Measurements from ENCODE around the gene GTPBP4. TPM values are rescaled to one million over a fixed set of nuclear protein-coding genes. Genes with fewer than 3 reads are reported as not detected.

GTPBP4 gene
- total and polyA plus RNA-seq, 9 of the 15 experiments (the other 6 are each of a cell fraction or from before 2014, with no cell fraction given) = 79.0 to 155 (median 128) TPM

- Histone ChIP-seq H2AFZ (ENCODE audit: low read depth, low read length) (no peak overlapping the region), H3K4me1 (replicated peaks in 1 of 2; ENCODE audit: control insufficient read depth in 2 of 2, insufficient read depth in 2 of 2, low read length in 2 of 2) (peaks cover 10% of the 10 kb centered on the region in 2 experiments; a peak in 3 of 5 replicates), H3K9me1 (ENCODE audit: control insufficient read depth, insufficient read depth, low read length) (no peaks in the 10 kb centered on the region), H3K79me2 (ENCODE audit: control insufficient read depth, insufficient read depth, low read length) (peaks cover 67% of the 10 kb centered on the region), H3K9ac (ENCODE audit: insufficient read depth in 1 of 2, low read depth in 2 of 2, low read length in 2 of 2) (no peak overlapping the region), H3K4me3 (no peak overlapping the region), H4K20me1 (replicated peaks; ENCODE audit: control insufficient read depth, insufficient read depth, low read length) (no peaks in the 10 kb centered on the region; the same call in 1 of the 2 replicates), H3K27ac (ENCODE audit: extremely low read depth, low read depth, low read length) (no peak overlapping the region), H3K4me2 (ENCODE audit: insufficient read depth, low read length) (no peak overlapping the region), H3K36me3 (ENCODE audit: control insufficient read depth, insufficient read depth, low read length) (peaks cover 21% of the 10 kb centered on the region; the same call in 2 of the 3 replicates), H3K9me3 (replicated peaks; ENCODE audit: control insufficient read depth, insufficient read depth, low read depth, low read length) (no peaks in the 10 kb centered on the region), H3K27me3 (ENCODE audit: control insufficient read depth in 2 of 2, insufficient read depth in 2 of 2, low read length in 2 of 2) (no peaks in the 10 kb centered on the region)
- intact Hi-C loops (cut with micrococcal nuclease) = loop anchor here (10.0 kb wide), 1 partner anchor 125 kb away; the partner anchor contains the start of gene LARP4B
- no TSS peak for BruUV-seq (replicated peaks)
- FAIRE-seq (no peak), DNase-seq (ENCODE audit: extremely low read depth in 1 of 4, low spot score in 3 of 4) (no peak), ATAC-seq (no peak)
- CTCF ChIA-PET (ENCODE audit: low intra/inter-chr PET ratio) = no interaction called here
- in situ Hi-C loops (cut with MboI) = no loop called here
- 95% methylated on average over 8 of the region's 8 CpGs for WGBS (ENCODE audit: insufficient coverage, low coverage, missing lambda C conversion rate)
- TF ChIP-seq ESRRA (IDR thresholded peaks at IDR 0.05; ENCODE audit: borderline replicate concordance, low read depth) (no peak), MITF (IDR thresholded peaks at IDR 0.05) (no peak), GTF2A2 (tag; IDR thresholded peaks at IDR 0.05) (no peak), NEUROD1 (IDR thresholded peaks at IDR 0.05; ENCODE audit: borderline replicate concordance, low read depth, low read length, partially characterized antibody) (no peak), MXI1 (IDR thresholded peaks at IDR 0.05; ENCODE audit: low read depth, low read length) (no peak), CBX8 (IDR thresholded peaks at IDR 0.05; ENCODE audit: borderline replicate concordance, extremely low read depth, low read depth, low read length, poor library complexity, severe bottlenecking) (no peak), GABPB1 (CRISPR knock-in tag; IDR thresholded peaks at IDR 0.05) (no peak), MYBL2 (IDR thresholded peaks at IDR 0.05; ENCODE audit: low read depth) (no peak), MYBL2 (CRISPR knock-in tag; IDR thresholded peaks at IDR 0.05; ENCODE audit: borderline replicate concordance) (no peak), LARP7 (IDR thresholded peaks at IDR 0.05) (no peak), CXXC5 (CRISPR knock-in tag; IDR thresholded peaks at IDR 0.05) (no peak), SMARCE1 (IDR thresholded peaks at IDR 0.05) (no peak), CREB3L1 (IDR thresholded peaks at IDR 0.05; ENCODE audit: borderline replicate concordance, low read depth) (no peak), IFI16 (CRISPR knock-in tag; IDR thresholded peaks at IDR 0.05) (no peak), ZNF140 (CRISPR knock-in tag; IDR thresholded peaks at IDR 0.05) (no peak), ATF1 (CRISPR knock-in tag; IDR thresholded peaks at IDR 0.05) (no peak), ATF1 (tag; IDR thresholded peaks at IDR 0.05) (no peak)
- TF ChIP-seq, protein P1, sequence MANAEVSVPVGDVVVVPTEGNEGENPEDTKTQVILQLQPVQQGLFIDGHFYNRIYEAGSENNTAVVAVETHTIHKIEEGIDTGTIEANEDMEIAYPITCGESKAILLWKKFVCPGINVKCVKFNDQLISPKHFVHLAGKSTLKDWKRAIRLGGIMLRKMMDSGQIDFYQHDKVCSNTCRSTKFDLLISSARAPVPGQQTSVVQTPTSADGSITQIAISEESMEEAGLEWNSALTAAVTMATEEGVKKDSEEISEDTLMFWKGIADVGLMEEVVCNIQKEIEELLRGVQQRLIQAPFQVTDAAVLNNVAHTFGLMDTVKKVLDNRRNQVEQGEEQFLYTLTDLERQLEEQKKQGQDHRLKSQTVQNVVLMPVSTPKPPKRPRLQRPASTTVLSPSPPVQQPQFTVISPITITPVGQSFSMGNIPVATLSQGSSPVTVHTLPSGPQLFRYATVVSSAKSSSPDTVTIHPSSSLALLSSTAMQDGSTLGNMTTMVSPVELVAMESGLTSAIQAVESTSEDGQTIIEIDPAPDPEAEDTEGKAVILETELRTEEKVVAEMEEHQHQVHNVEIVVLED (CRISPR knock-in tag; IDR thresholded peaks at IDR 0.05) = no peak
- POLR2A ChIA-PET = no interaction called here
Measured at GRCh38 chr10:1059902-1060301, 71.7 kb downstream of the GTPBP4 start.

Measured in K562 (cell line).